ENCODE measurements around the gene GNL1. TPM values are rescaled to one million over a fixed set of nuclear protein-coding genes. Genes with fewer than 3 reads are reported as not detected.

Gene GNL1
- total RNA-seq, 1 experiment from 2014 or later = 113 TPM

GRCh38 chr6:30562470-30563425 lies 6.5 kb upstream of the GNL1 start:
- no peak for TF ChIP-seq ZNF274 (IDR thresholded peaks at IDR 0.05; ENCODE audit: low read depth, low read length)
- no peak for TF ChIP-seq CTCF (IDR thresholded peaks at IDR 0.05 in 2 of 3, conservative IDR thresholded peaks at IDR 0.05 in 1 of 3; ENCODE audit: borderline replicate concordance in 1 of 3, insufficient read depth in 1 of 3, low read depth in 2 of 3, low read length in 2 of 3)
- TF ChIP-seq SIN3A (IDR thresholded peaks at IDR 0.05; ENCODE audit: low read depth) = no peak
- TF ChIP-seq TCF7L2 (IDR thresholded peaks at IDR 0.05; ENCODE audit: borderline replicate concordance, extremely low read depth, insufficient read depth, insufficient read length) = no peak
- TF ChIP-seq SP1 (IDR thresholded peaks at IDR 0.05; ENCODE audit: low read depth) = no peak
- TF ChIP-seq EGR1 (IDR thresholded peaks at IDR 0.05; ENCODE audit: low read depth) = no peak
- TF ChIP-seq SRF (IDR thresholded peaks at IDR 0.05; ENCODE audit: low read depth) = no peak
- TF ChIP-seq ATF3 (IDR thresholded peaks at IDR 0.05) = no peak
- TF ChIP-seq ZFX (IDR thresholded peaks at IDR 0.05) = no peak
- no peak for TF ChIP-seq ELF1 (IDR thresholded peaks at IDR 0.05; ENCODE audit: borderline replicate concordance, low read depth)
- no peak for TF ChIP-seq REST (IDR thresholded peaks at IDR 0.05; ENCODE audit: low read depth)
- no peak for TF ChIP-seq ZBTB33 (IDR thresholded peaks at IDR 0.05; ENCODE audit: extremely low read depth, insufficient replicate concordance, low read length)
- TF ChIP-seq CBX3 (IDR thresholded peaks at IDR 0.05; ENCODE audit: low read depth) = no peak
- ChIA-PET CTCF (no interaction called here), RAD21 (ENCODE audit: low non-redundant PET in 1 of 2, low total read pairs in 2 of 2, uncharacterized antibody in 2 of 2, unreplicated experiment in 2 of 2) (no interaction called here), POLR2A (no interaction called here)
- Histone ChIP-seq H3K9ac (ENCODE audit: low read length) (no peak overlapping the region), H3K4me1 (ENCODE audit: control insufficient read depth in 1 of 2, insufficient read depth in 2 of 2, low read length in 2 of 2) (peaks cover 7 to 8% of the 10 kb centered on the region in 2 experiments; a peak in 3 of 4 replicates), H3K27ac (ENCODE audit: low read depth, low read length) (no peak overlapping the region), H3K4me2 (ENCODE audit: low read length) (no peak overlapping the region), H3K27me3 (ENCODE audit: insufficient read depth, low read length) (no peaks in the 10 kb centered on the region), H3K36me3 (ENCODE audit: control insufficient read depth in 1 of 2, insufficient read depth in 2 of 2, low read length in 2 of 2) (peaks cover 0 to 16% of the 10 kb centered on the region in 2 experiments; a peak in 2 of 4 replicates), H3K9me3 (ENCODE audit: control insufficient read depth in 1 of 2, insufficient read depth in 1 of 2, low read depth in 1 of 2, low read length in 2 of 2) (no peaks in the 10 kb centered on the region), H2AFZ (ENCODE audit: low read depth, low read length, poor library complexity, severe bottlenecking) (no peak overlapping the region), H3K4me3 (replicated peaks in 1 of 2; ENCODE audit: low read depth in 1 of 2, low read length in 2 of 2) (no peak overlapping the region), H3K9me2 (ENCODE audit: insufficient read depth) (no peaks in the 10 kb centered on the region), H3K79me2 (ENCODE audit: insufficient read depth, low read length) (peaks cover 25% of the 10 kb centered on the region), H4K20me1 (ENCODE audit: insufficient read depth) (no peaks in the 10 kb centered on the region)
- TSS peak; percentile 18 for BruUV-seq (replicated peaks)
- intact Hi-C loops (cut with micrococcal nuclease) = no loop called here
- ATAC-seq (no peak), DNase-seq (ENCODE audit: low read depth, low spot score) (no peak)

Measured in HCT116 (cell line).